Stomach smooth muscle (tissue), 2 donors: ENCODE data around the gene KCNN2.

Experiments
- H3K27ac ChIP-seq: one replicate; pipeline ENCODE4 v1.7.0; 2013; ENCODE audit warnings: mild to moderate bottlenecking, low read length, inconsistent platforms
- H3K27me3 ChIP-seq, 2 donors: one replicate each; pipeline ENCODE4 v1.7.0; 2013; ENCODE audit warnings: low read length in 2 of 2; ENCODE audit not compliant: insufficient read depth in 2 of 2, control insufficient read depth in 1 of 2
- H3K36me3 ChIP-seq, 2 donors: one replicate each; pipeline ENCODE4 v1.7.0; 2013; ENCODE audit warnings: low read length in 2 of 2; ENCODE audit not compliant: control insufficient read depth in 2 of 2, insufficient read depth in 2 of 2
- H3K4me1 ChIP-seq: one replicate; pipeline ENCODE4 v1.7.0; 2013; ENCODE audit warnings: low read length; ENCODE audit not compliant: control insufficient read depth, insufficient read depth
- H3K4me3 ChIP-seq, 2 donors: one replicate each; pipeline ENCODE4 v1.7.0; 2013; ENCODE audit warnings: low read length in 2 of 2
- H3K9ac ChIP-seq, 2 donors: one replicate each; pipeline ENCODE4 v1.7.0; 2013; ENCODE audit warnings: low read length in 2 of 2, mild to moderate bottlenecking in 1 of 2
- H3K9me3 ChIP-seq, 2 donors: one replicate each; pipeline ENCODE4 v1.7.0; 2013; ENCODE audit warnings: low read length in 2 of 2; ENCODE audit not compliant: control insufficient read depth in 2 of 2
- donor health status: healthy.
- donor health status: Pancreatic carcinoma.

KCNN2 gene

GRCh38 chr5:114448481-114448880 lies 86.6 kb downstream of the KCNN2 start:
- Histone ChIP-seq H3K4me1 (peaks cover 5% of the 10 kb centered on the region), H3K27me3 (no peaks in the 10 kb centered on the region), H3K9ac (no peak overlapping the region), H3K27ac (no peak overlapping the region), H3K4me3 (no peak overlapping the region), H3K9me3 (no peaks in the 10 kb centered on the region), H3K36me3 (no peaks in the 10 kb centered on the region)

GRCh38 chr5:114449860-114450421 lies 88.1 kb downstream of the KCNN2 start:
- H3K36me3 ChIP-seq: no peaks in the 10 kb centered on the region
- no peak overlapping the region for H3K27ac ChIP-seq
- H3K27me3 ChIP-seq: no peaks in the 10 kb centered on the region
- no peak overlapping the region for H3K9ac ChIP-seq
- H3K4me1 ChIP-seq: peaks cover 5% of the 10 kb centered on the region
- H3K9me3 ChIP-seq: no peaks in the 10 kb centered on the region
- H3K4me3 ChIP-seq: peak overlapping the region in 1 of 2 donors; percentile 54

GRCh38 chr5:114450437-114450836 lies 88.6 kb downstream of the KCNN2 start:
- Histone ChIP-seq H3K27ac (no peak overlapping the region), H3K9me3 (no peaks in the 10 kb centered on the region), H3K27me3 (no peaks in the 10 kb centered on the region), H3K36me3 (no peaks in the 10 kb centered on the region), H3K4me1 (peaks cover 5% of the 10 kb centered on the region), H3K9ac (no peak overlapping the region), H3K4me3 (peak overlapping the region in 1 of 2 donors; percentile 54)

DNA sequence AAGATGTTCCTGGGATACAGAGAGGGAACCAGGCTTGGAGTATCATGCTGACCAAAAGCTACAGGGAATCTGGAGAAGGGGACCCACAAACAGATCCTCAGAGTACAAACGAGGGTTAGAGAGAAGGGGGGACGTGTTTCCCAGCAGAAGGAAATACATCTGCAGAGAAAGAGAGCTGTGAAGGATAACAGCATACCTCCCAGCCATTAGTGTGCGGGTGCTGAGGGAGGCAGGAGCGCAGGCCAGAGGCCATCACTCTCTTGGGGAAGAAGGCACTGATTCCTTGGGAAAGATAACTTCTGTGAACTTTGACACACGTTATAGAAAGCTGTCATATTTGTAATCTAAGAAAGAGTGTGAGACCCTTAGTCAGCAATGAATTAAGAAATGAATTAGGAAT lies 96.9 kb downstream of the KCNN2 start:
- Histone ChIP-seq H3K27ac (no peak overlapping the region), H3K4me1 (no peaks in the 10 kb centered on the region), H3K9me3 (no peaks in the 10 kb centered on the region), H3K27me3 (no peaks in the 10 kb centered on the region), H3K4me3 (no peak overlapping the region), H3K9ac (no peak overlapping the region), H3K36me3 (no peaks in the 10 kb centered on the region)

- Histone ChIP-seq H3K9ac (no peak overlapping the region), H3K4me1 (no peaks in the 10 kb centered on the region), H3K27me3 (no peaks in the 10 kb centered on the region), H3K27ac (no peak overlapping the region), H3K4me3 (no peak overlapping the region), H3K9me3 (no peaks in the 10 kb centered on the region), H3K36me3 (no peaks in the 10 kb centered on the region)
Observed at GRCh38 chr5:114467171-114467570, 105.3 kb downstream of the KCNN2 start.

GRCh38 chr5:114467729-114468128 lies 105.9 kb downstream of the KCNN2 start:
- no peaks in the 10 kb centered on the region for H3K4me1 ChIP-seq
- H3K4me3 ChIP-seq: no peak overlapping the region
- no peaks in the 10 kb centered on the region for H3K36me3 ChIP-seq
- no peaks in the 10 kb centered on the region for H3K9me3 ChIP-seq
- no peak overlapping the region for H3K9ac ChIP-seq
- H3K27me3 ChIP-seq: no peaks in the 10 kb centered on the region
- no peak overlapping the region for H3K27ac ChIP-seq

GRCh38 chr5:114469372-114469771 lies 107.5 kb downstream of the KCNN2 start:
- no peak overlapping the region for H3K9ac ChIP-seq
- H3K27ac ChIP-seq: no peak overlapping the region
- H3K27me3 ChIP-seq: no peaks in the 10 kb centered on the region
- no peaks in the 10 kb centered on the region for H3K9me3 ChIP-seq
- no peaks in the 10 kb centered on the region for H3K4me1 ChIP-seq
- no peak overlapping the region for H3K4me3 ChIP-seq
- no peaks in the 10 kb centered on the region for H3K36me3 ChIP-seq

- no peaks in the 10 kb centered on the region for H3K27me3 ChIP-seq
- no peaks in the 10 kb centered on the region for H3K36me3 ChIP-seq
- no peaks in the 10 kb centered on the region for H3K4me1 ChIP-seq
- H3K9me3 ChIP-seq: no peaks in the 10 kb centered on the region
- H3K27ac ChIP-seq: no peak overlapping the region
- no peak overlapping the region for H3K4me3 ChIP-seq
- no peak overlapping the region for H3K9ac ChIP-seq
Observed at GRCh38 chr5:114471529-114471928, 109.7 kb downstream of the KCNN2 start.

DNA sequence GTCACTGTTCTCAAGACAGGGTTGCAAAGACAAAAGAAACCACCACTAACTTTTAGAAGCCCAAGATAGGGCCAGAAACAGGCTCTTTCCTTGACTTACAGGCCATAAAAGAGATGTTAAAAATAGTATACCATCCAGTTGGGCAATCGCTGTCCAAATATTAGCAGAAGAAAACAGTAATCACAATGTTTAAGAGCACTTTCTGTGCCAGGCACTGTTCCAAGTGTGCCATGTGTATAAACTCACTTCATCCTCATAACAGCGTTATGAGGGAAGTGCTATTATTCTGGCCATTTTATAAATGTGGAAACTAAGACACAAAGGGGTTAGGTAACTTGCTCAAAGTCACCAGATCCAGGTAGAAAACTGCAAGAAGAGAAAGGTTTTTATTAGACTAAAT lies 111.7 kb downstream of the KCNN2 start:
- Histone ChIP-seq H3K4me3 (no peak overlapping the region), H3K27me3 (no peaks in the 10 kb centered on the region), H3K36me3 (no peaks in the 10 kb centered on the region), H3K4me1 (no peaks in the 10 kb centered on the region), H3K9me3 (no peaks in the 10 kb centered on the region), H3K27ac (peak overlapping the region; percentile 12), H3K9ac (no peak overlapping the region)

DNA sequence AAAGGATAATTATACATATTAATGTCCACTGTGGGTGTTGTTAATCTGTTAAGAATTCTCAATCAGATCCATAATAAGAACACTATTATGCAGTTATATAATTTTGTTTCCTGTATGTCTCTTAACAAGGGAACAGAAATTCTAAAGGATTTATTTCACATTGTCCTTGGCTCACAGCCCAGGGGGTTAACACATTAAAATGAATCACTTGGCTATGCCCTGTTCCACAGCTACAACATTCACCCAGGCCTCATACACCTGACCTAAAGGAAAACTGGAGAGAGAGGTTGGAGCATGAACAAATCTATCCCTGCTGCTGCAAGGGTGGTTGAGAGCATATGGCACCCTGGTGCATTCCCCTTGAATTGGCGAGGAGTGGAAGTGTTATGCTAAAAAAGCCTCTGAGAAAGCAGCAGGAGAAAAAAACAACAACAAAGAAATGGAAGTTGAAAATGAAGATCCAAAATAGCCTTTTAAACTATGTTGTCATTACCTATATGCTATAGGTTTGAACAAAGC lies 116.0 kb downstream of the KCNN2 start:
- H3K4me1 ChIP-seq: no peaks in the 10 kb centered on the region
- no peak overlapping the region for H3K9ac ChIP-seq
- H3K27me3 ChIP-seq: no peaks in the 10 kb centered on the region
- H3K36me3 ChIP-seq: no peaks in the 10 kb centered on the region
- no peak overlapping the region for H3K27ac ChIP-seq
- H3K9me3 ChIP-seq: no peaks in the 10 kb centered on the region
- no peak overlapping the region for H3K4me3 ChIP-seq

- no peaks in the 10 kb centered on the region for H3K9me3 ChIP-seq
- H3K36me3 ChIP-seq: no peaks in the 10 kb centered on the region
- H3K27ac ChIP-seq: no peak overlapping the region
- no peak overlapping the region for H3K4me3 ChIP-seq
- no peaks in the 10 kb centered on the region for H3K4me1 ChIP-seq
- H3K27me3 ChIP-seq: no peaks in the 10 kb centered on the region
- no peak overlapping the region for H3K9ac ChIP-seq
Observed at GRCh38 chr5:114500756-114501155, 138.9 kb downstream of the KCNN2 start.
